D721Med (cell line): ENCODE data around the gene FER.

Experiments
- DNase-seq: peaks from one replicate; pipeline ENCODE4 v3.0.0; 2011; ENCODE audit warnings: low spot score; ENCODE audit not compliant: insufficient read length
- FAIRE-seq: peaks from 2 replicates; lab custom pipeline; 2011; peaks lifted over from hg19 to GRCh38; lab: Jason Lieb, UNC
- CTCF ChIP-seq: IDR thresholded peaks from 2 replicates; pipeline ENCODE4 v1.5.1; 2012; ENCODE audit warnings: mild to moderate bottlenecking, control low read depth; ENCODE audit not compliant: insufficient read depth; ENCODE audit errors: missing control alignments

FER gene

GRCh38 chr5:109143031-109143430 lies 395.3 kb downstream of the FER start:
- no peak for FAIRE-seq
- TF ChIP-seq CTCF: no peak
- no peak for DNase-seq

- FAIRE-seq (no peak), DNase-seq (no peak)
- no peak for TF ChIP-seq CTCF
Measured at GRCh38 chr5:109145139-109145538, 397.4 kb downstream of the FER start.

GRCh38 chr5:109146591-109146990 lies 398.9 kb downstream of the FER start:
- no peak for DNase-seq
- TF ChIP-seq CTCF: no peak
- no peak for FAIRE-seq

GRCh38 chr5:109152565-109152964 lies 404.9 kb downstream of the FER start:
- no peak for FAIRE-seq
- DNase-seq: no peak
- no peak for TF ChIP-seq CTCF

GRCh38 chr5:109155625-109156024 lies 407.9 kb downstream of the FER start:
- no peak for TF ChIP-seq CTCF
- no peak for DNase-seq
- no peak for FAIRE-seq

- DNase-seq (no peak), FAIRE-seq (no peak)
- no peak for TF ChIP-seq CTCF
Measured at GRCh38 chr5:109156885-109157284, 409.2 kb downstream of the FER start.

- no peak for DNase-seq
- no peak for TF ChIP-seq CTCF
- no peak for FAIRE-seq
Measured at GRCh38 chr5:109160468-109160867, 412.8 kb downstream of the FER start.
